DND-41 (cell line): ENCODE measurements around the gene CLCN6.

Experiments
- ATAC-seq: fragments of 200-7000 bp; cut with Tn5 transposase; 3 replicates; pipeline ENCODE4 v1.9.1; 2021; ENCODE audit warnings: low read depth; ENCODE audit not compliant: insufficient read depth
- DNase-seq: peaks from one replicate; pipeline ENCODE4 v3.0.0-alpha.2; 2020
- H2AFZ ChIP-seq: 2 replicates; pipeline ENCODE4 v1.6.0; 2012; ENCODE audit warnings: low read depth, low read length
- H3K27ac ChIP-seq: 2 replicates; pipeline ENCODE4 v1.5.1; 2012; ENCODE audit warnings: low read length, inconsistent platforms
- H3K27me3 ChIP-seq: fragments of 200-600 bp; sonication (generic); 2 replicates; pipeline ENCODE4 v1.6.0; 2012; ENCODE audit warnings: low read length, mild to moderate bottlenecking, inconsistent platforms; ENCODE audit not compliant: insufficient read depth, poor library complexity
- H3K36me3 ChIP-seq: 2 replicates; pipeline ENCODE4 v1.5.1; 2012; ENCODE audit warnings: low read length, inconsistent platforms; ENCODE audit not compliant: insufficient read depth
- H3K4me1 ChIP-seq: 2 replicates; pipeline ENCODE4 v1.5.1; 2012; ENCODE audit warnings: mild to moderate bottlenecking, low read length; ENCODE audit not compliant: insufficient read depth
- H3K4me2 ChIP-seq: 2 replicates; pipeline ENCODE4 v1.6.0; 2012; ENCODE audit warnings: mild to moderate bottlenecking, moderate library complexity, low read length, inconsistent platforms; ENCODE audit not compliant: insufficient read depth
- H3K4me3 ChIP-seq, 2 experiments: fragments of 200-600 bp in 1 of 2; shearing (Covaris generic) in 1 of 2; 2 replicates each; pipeline ENCODE4 v1.5.1; 2012 to 2016; ENCODE audit warnings: inconsistent platforms in 2 of 2, low read length in 2 of 2, mild to moderate bottlenecking in 2 of 2, low read depth in 1 of 2, moderate library complexity in 1 of 2
- H3K79me2 ChIP-seq: 2 replicates; pipeline ENCODE4 v1.6.0; 2012; ENCODE audit warnings: low read length, inconsistent platforms; ENCODE audit not compliant: insufficient read depth
- H3K9ac ChIP-seq: 2 replicates; pipeline ENCODE4 v1.6.0; 2012; ENCODE audit warnings: low read depth, mild to moderate bottlenecking, inconsistent platforms, low read length, moderate library complexity
- H3K9me3 ChIP-seq: 2 replicates; pipeline ENCODE4 v1.5.1; 2012; ENCODE audit warnings: low read length, moderate library complexity, mild to moderate bottlenecking, inconsistent platforms; ENCODE audit not compliant: insufficient read depth, severe bottlenecking
- H4K20me1 ChIP-seq: 2 replicates; pipeline ENCODE4 v1.6.0; 2012; ENCODE audit warnings: low read length; ENCODE audit not compliant: insufficient read depth
- EZH2 ChIP-seq: IDR thresholded peaks from 3 replicates; pipeline ENCODE4 v1.6.1; 2012; ENCODE audit warnings: borderline replicate concordance, low read depth, mild to moderate bottlenecking, moderate library complexity, low read length, inconsistent platforms; ENCODE audit not compliant: severe bottlenecking
- TF ChIP-seq, protein P1 (sequence below): IDR thresholded peaks from 2 replicates; pipeline ENCODE4 v1.5.1; 2012; ENCODE audit warnings: borderline replicate concordance, low read length, moderate library complexity, mild to moderate bottlenecking; ENCODE audit not compliant: poor library complexity, severe bottlenecking; ENCODE audit errors: extremely low read depth

CLCN6 gene

DNA sequence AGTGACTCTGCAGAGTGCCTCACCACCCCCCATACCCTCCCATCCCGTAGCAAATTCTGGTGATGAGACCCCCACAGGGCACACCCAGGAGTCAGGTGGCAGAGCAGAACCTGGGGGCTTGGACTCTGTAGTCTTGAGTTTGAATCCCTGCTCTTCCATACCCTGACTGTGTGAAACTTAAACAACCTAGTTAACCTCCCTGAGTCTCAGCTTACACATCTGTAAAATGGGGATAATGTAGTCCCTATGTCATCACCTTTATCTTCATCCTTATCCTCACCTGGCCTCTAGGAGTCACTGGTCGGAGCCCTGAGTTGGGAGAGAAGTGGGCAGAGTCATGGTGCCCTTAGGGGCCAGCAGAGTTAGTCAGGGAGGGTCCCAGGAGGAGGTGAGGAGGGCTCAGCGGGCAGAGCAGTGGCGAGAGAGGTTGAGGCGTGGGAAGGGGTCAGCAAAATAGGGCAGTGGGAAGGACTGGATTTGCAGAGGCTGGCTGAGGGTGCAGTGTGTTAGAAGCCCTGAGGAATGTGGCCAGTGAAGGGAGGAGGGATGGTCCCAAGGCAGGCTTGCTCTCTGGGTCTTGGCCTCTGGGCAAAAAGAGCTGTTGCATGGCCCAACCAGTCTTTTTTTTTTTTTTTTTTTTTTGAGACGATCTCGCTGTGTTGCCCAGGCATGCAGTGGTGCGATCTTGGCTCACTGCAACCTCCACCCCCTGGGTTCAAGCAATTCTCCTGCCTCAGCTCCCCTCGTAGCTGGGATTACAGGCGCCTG lies 25.4 kb upstream of the CLCN6 start:
- Histone ChIP-seq H3K4me2 (no peak overlapping the region), H3K4me1 (no peaks in the 10 kb centered on the region)

DNA sequence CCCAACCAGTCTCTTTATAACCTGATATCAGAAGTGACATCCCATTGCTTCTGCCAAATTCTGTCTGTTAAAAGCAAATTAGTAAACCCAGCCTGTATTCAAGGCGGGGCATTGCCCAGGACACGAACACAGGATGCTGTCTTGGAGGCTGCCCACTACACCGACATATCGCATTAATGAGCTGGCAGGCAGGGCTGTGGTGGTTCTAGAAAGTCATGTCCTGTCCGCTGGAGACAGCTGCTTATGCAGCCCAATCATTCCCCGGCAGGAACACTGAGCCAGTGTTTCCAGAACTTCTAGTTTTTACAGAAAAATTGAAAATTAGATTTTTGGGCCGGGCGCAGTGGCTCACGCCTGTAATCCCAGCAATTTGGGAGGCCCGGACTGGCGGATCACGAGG lies 24.7 kb upstream of the CLCN6 start:
- ATAC-seq (no peak), DNase-seq (no peak)

More for the DNA sequence above, 25.4 kb upstream of the CLCN6 start:
- Histone ChIP-seq H4K20me1 (no peaks in the 10 kb centered on the region), H3K79me2 (no peaks in the 10 kb centered on the region), H3K4me3 (no peak overlapping the region), H3K9ac (no peak overlapping the region), H3K9me3 (no peaks in the 10 kb centered on the region), H3K36me3 (no peaks in the 10 kb centered on the region), H3K27ac (no peak overlapping the region), H3K27me3 (no peaks in the 10 kb centered on the region), H2AFZ (no peak overlapping the region)
- TF ChIP-seq EZH2: no peak
- TF ChIP-seq, protein P1, sequence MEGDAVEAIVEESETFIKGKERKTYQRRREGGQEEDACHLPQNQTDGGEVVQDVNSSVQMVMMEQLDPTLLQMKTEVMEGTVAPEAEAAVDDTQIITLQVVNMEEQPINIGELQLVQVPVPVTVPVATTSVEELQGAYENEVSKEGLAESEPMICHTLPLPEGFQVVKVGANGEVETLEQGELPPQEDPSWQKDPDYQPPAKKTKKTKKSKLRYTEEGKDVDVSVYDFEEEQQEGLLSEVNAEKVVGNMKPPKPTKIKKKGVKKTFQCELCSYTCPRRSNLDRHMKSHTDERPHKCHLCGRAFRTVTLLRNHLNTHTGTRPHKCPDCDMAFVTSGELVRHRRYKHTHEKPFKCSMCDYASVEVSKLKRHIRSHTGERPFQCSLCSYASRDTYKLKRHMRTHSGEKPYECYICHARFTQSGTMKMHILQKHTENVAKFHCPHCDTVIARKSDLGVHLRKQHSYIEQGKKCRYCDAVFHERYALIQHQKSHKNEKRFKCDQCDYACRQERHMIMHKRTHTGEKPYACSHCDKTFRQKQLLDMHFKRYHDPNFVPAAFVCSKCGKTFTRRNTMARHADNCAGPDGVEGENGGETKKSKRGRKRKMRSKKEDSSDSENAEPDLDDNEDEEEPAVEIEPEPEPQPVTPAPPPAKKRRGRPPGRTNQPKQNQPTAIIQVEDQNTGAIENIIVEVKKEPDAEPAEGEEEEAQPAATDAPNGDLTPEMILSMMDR: no peak
- ATAC-seq (no peak), DNase-seq (no peak)

DNA sequence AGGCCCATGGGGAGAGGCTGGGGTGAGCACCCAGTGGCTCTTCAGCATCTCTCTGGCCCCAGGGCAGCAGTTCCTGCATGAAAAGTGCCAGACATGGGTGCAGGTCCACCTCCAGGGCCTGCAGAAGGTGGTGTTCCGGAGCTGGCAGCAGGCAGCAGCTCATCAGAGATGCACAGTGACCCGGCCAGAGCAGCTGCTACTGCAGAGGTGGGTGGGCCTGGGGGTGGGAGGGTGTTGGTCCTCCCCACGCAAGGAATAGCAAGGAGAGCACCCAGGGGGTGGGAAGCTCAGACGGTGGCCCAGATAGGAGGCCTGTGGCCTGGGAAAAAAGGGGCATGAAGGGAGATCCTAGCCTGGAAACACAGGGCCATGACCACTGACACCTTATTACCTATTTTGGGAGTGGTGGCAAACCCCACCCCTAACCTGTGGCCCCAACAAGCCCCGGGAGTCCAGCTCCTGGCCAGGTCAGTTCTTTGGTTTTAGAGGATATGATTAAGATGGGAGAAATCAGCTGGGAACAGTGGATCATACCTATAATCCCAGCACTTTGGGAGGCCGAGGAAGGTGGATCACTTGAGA lies 23.8 kb upstream of the CLCN6 start:
- Histone ChIP-seq H3K4me2 (no peak overlapping the region), H3K79me2 (no peaks in the 10 kb centered on the region), H4K20me1 (no peaks in the 10 kb centered on the region), H3K9ac (no peak overlapping the region), H3K36me3 (no peaks in the 10 kb centered on the region), H3K27ac (no peak overlapping the region), H2AFZ (no peak overlapping the region), H3K27me3 (no peaks in the 10 kb centered on the region), H3K4me3 (no peak overlapping the region), H3K9me3 (no peaks in the 10 kb centered on the region), H3K4me1 (no peaks in the 10 kb centered on the region)
- TF ChIP-seq, protein P1: no peak
- no peak for TF ChIP-seq EZH2
- ATAC-seq (no peak), DNase-seq (no peak)

More for the DNA sequence above, 24.7 kb upstream of the CLCN6 start:
- Histone ChIP-seq H3K4me3 (no peak overlapping the region), H2AFZ (no peak overlapping the region), H3K9ac (no peak overlapping the region), H3K4me1 (no peaks in the 10 kb centered on the region), H3K79me2 (no peaks in the 10 kb centered on the region), H3K27me3 (no peaks in the 10 kb centered on the region), H3K9me3 (no peaks in the 10 kb centered on the region), H3K36me3 (no peaks in the 10 kb centered on the region), H3K27ac (no peak overlapping the region), H4K20me1 (no peaks in the 10 kb centered on the region), H3K4me2 (no peak overlapping the region)
- TF ChIP-seq, protein P1: no peak
- no peak for TF ChIP-seq EZH2
